Fibroblast of upper back skin (primary cell): ENCODE data around the gene KYAT1.
A peak's percentile ranks its signal among the peaks of the same experiment; 100 is the strongest.

ENCODE experiments used
- DNase-seq: peaks from one replicate; pipeline ENCODE4 v3.0.0-alpha.2; 2013

KYAT1 gene

GRCh38 chr9:128906741-128907140, 25.0 kb upstream of the KYAT1 start:
- no peak for DNase-seq

- no peak for DNase-seq
These were observed 24.2 kb upstream of the KYAT1 start for GRCh38 chr9:128905964-128906363.

- DNase-seq, result no peak
These were observed 22.3 kb upstream of the KYAT1 start for GRCh38 chr9:128903871-128904620.

- no peak for DNase-seq
These were observed 21.3 kb upstream of the KYAT1 start for GRCh38 chr9:128903079-128903461.

- no peak for DNase-seq
These were observed 20.8 kb upstream of the KYAT1 start for GRCh38 chr9:128902351-128903078.

- DNase-seq, result no peak
These were observed 20.1 kb upstream of the KYAT1 start for GRCh38 chr9:128901822-128902221.

- DNase-seq, result no peak
These were observed 19.6 kb upstream of the KYAT1 start for GRCh38 chr9:128901379-128901778.

GRCh38 chr9:128899566-128900322, 18.0 kb upstream of the KYAT1 start:
- DNase-seq, result no peak

GRCh38 chr9:128898845-128899565, 17.3 kb upstream of the KYAT1 start:
- DNase-seq, result no peak

- no peak for DNase-seq
These were observed 16.6 kb upstream of the KYAT1 start for GRCh38 chr9:128898382-128898781.

- DNase-seq, result no peak
These were observed 13.8 kb upstream of the KYAT1 start for GRCh38 chr9:128895556-128895955.

GRCh38 chr9:128894764-128895163, 13.0 kb upstream of the KYAT1 start:
- DNase-seq, result no peak

GRCh38 chr9:128893354-128893753, 11.6 kb upstream of the KYAT1 start:
- peak; percentile 31 for DNase-seq

GRCh38 chr9:128892221-128892921, 10.6 kb upstream of the KYAT1 start:
- DNase-seq, result peak; percentile 79

GRCh38 chr9:128891321-128892220, 9.8 kb upstream of the KYAT1 start:
- DNase-seq, result no peak

- DNase-seq, result peak; percentile 34
These were observed 6.2 kb upstream of the KYAT1 start for GRCh38 chr9:128887914-128888350.

GRCh38 chr9:128887049-128887448, 5.3 kb upstream of the KYAT1 start:
- no peak for DNase-seq

- no peak for DNase-seq
These were observed 4.6 kb upstream of the KYAT1 start for GRCh38 chr9:128886211-128886891.

- DNase-seq, result no peak
These were observed 4.0 kb upstream of the KYAT1 start for GRCh38 chr9:128885798-128886197.

GRCh38 chr9:128885376-128885775, 3.6 kb upstream of the KYAT1 start:
- DNase-seq, result no peak

- no peak for DNase-seq
These were observed 2.4 kb upstream of the KYAT1 start for GRCh38 chr9:128884164-128884563.
